Urinary bladder (tissue), 4 donors: ENCODE data around the gene UFD1. TPM values are rescaled to one million over a fixed set of nuclear protein-coding genes. Genes with fewer than 3 reads are reported as not detected.

Source experiments
- DNase-seq: peaks from one replicate; pipeline ENCODE4 v3.0.0-alpha.2; 2015; ENCODE audit errors: extremely low spot score
- H3K27ac ChIP-seq: one replicate; pipeline ENCODE4 v1.5.1; 2013; ENCODE audit warnings: low read depth, mild to moderate bottlenecking, moderate library complexity
- H3K36me3 ChIP-seq: one replicate; pipeline ENCODE4 v1.6.1; 2013; ENCODE audit warnings: mild to moderate bottlenecking, moderate library complexity; ENCODE audit not compliant: insufficient read depth
- H3K4me1 ChIP-seq: one replicate; pipeline ENCODE4 v1.6.1; 2013; ENCODE audit warnings: mild to moderate bottlenecking, moderate library complexity; ENCODE audit not compliant: insufficient read depth
- H3K4me3 ChIP-seq: one replicate; pipeline ENCODE4 v1.5.1; 2013; ENCODE audit warnings: low read depth, low read length
- WGBS: extraction: QIAGEN DNeasy Blood & Tissue Kit; methylation state at CpG from one replicate; pipeline ENCODE4 v1.1.7; 2013; 5-methylcytosine and 5-hydroxymethylcytosine counted together
- polyA plus RNA-seq: library from polyadenylated mRNA; stranded (reverse); fragments of 200-250 nt; gene quantifications from one replicate; pipeline ENCODE4 v1.2.3, GENCODE V29; 2013
- total RNA-seq: library from RNA; depleted of rRNA; stranded (reverse); fragments of >200 nt; gene quantifications from one replicate; pipeline ENCODE4 v1.2.3, GENCODE V29; 2014
- donor health status: healthy with polysubstance abuse.
- donor health status: healthy.

The UFD1 gene
- total and polyA plus RNA-seq, 2 donors, result 32.6 to 69.8 TPM

GRCh38 chr22:19480173-19480568 lies 1.2 kb upstream of the UFD1 start:
- Histone ChIP-seq H3K4me1 (no peaks in the 10 kb centered on the region), H3K4me3 (peak overlapping the region; percentile 16), H3K36me3 (no peaks in the 10 kb centered on the region), H3K27ac (no peak overlapping the region)
- WGBS, result under 1% methylated on average over 15 of the region's 15 CpGs
- no peak for DNase-seq

- Histone ChIP-seq H3K27ac (peak within 1 kb of the TSS; percentile 97), H3K4me1 (no peaks in the 10 kb centered on the region), H3K36me3 (no peaks in the 10 kb centered on the region), H3K4me3 (peak within 1 kb of the TSS; percentile 81)
- WGBS, result under 1% methylated on average over 50 of the region's 50 CpGs
- peak; percentile 99 for DNase-seq
Measured at GRCh38 chr22:19479355-19480172, 571 bp upstream of the UFD1 start, which contains the start of gene CDC45. Gene CDC45, plus strand, starts transcription at chr22:19479920. Its CDS starts 49 bp downstream, at chr22:19479969.

GRCh38 chr22:19478045-19478900 lies 720 bp downstream of the UFD1 start:
- 1% methylated on average over 31 of the region's 31 CpGs for WGBS
- Histone ChIP-seq H3K4me1 (no peaks in the 10 kb centered on the region), H3K27ac (no peak overlapping the region), H3K36me3 (no peaks in the 10 kb centered on the region), H3K4me3 (peak overlapping the region; percentile 81)
- DNase-seq, result no peak

GRCh38 chr22:19477321-19478044 lies 1.5 kb downstream of the UFD1 start:
- no peak overlapping the region for H3K27ac ChIP-seq
- DNase-seq, result no peak
- 29% methylated on average over 5 of the region's 5 CpGs for WGBS
- H3K4me1 ChIP-seq, result no peaks in the 10 kb centered on the region
- H3K36me3 ChIP-seq, result no peaks in the 10 kb centered on the region
- peak overlapping the region; percentile 81 for H3K4me3 ChIP-seq

- DNase-seq, result no peak
- Histone ChIP-seq H3K27ac (no peak overlapping the region), H3K4me3 (no peak overlapping the region), H3K36me3 (peaks cover 3% of the 10 kb centered on the region), H3K4me1 (no peaks in the 10 kb centered on the region)
- 80% methylated on average over 3 of the region's 3 CpGs for WGBS
Measured at GRCh38 chr22:19476023-19476422, 3.0 kb downstream of the UFD1 start.

- H3K4me1 ChIP-seq, result no peaks in the 10 kb centered on the region
- no peak for DNase-seq
- H3K27ac ChIP-seq, result no peak overlapping the region
- H3K36me3 ChIP-seq, result peaks cover 12% of the 10 kb centered on the region
- H3K4me3 ChIP-seq, result no peak overlapping the region
- WGBS, result 82% methylated on average over 3 of the region's 3 CpGs
Measured at GRCh38 chr22:19473578-19473977, 5.4 kb downstream of the UFD1 start.

- no peak for DNase-seq
- Histone ChIP-seq H3K27ac (no peak overlapping the region), H3K36me3 (peaks cover 16% of the 10 kb centered on the region), H3K4me3 (no peak overlapping the region), H3K4me1 (no peaks in the 10 kb centered on the region)
- 91% methylated on average over 8 of the region's 8 CpGs for WGBS
Measured at GRCh38 chr22:19472233-19472632, 6.8 kb downstream of the UFD1 start.

- WGBS, result 92% methylated on average over 11 of the region's 11 CpGs
- Histone ChIP-seq H3K4me3 (no peak overlapping the region), H3K4me1 (no peaks in the 10 kb centered on the region), H3K27ac (no peak overlapping the region), H3K36me3 (peaks cover 19% of the 10 kb centered on the region)
- no peak for DNase-seq
Measured at GRCh38 chr22:19471572-19471971, 7.4 kb downstream of the UFD1 start.

- 98% methylated on average over 2 of the region's 2 CpGs for WGBS
- H3K4me3 ChIP-seq, result no peak overlapping the region
- DNase-seq, result no peak
- H3K36me3 ChIP-seq, result peaks cover 19% of the 10 kb centered on the region
- no peaks in the 10 kb centered on the region for H3K4me1 ChIP-seq
- no peak overlapping the region for H3K27ac ChIP-seq
Measured at GRCh38 chr22:19470010-19470409, 9.0 kb downstream of the UFD1 start.

GRCh38 chr22:19469421-19469820 lies 9.6 kb downstream of the UFD1 start:
- Histone ChIP-seq H3K27ac (no peak overlapping the region), H3K4me3 (no peak overlapping the region), H3K36me3 (peaks cover 19% of the 10 kb centered on the region), H3K4me1 (no peaks in the 10 kb centered on the region)
- DNase-seq, result no peak
- 92% methylated on average over 7 of the region's 7 CpGs for WGBS

GRCh38 chr22:19467912-19468311 lies 11.1 kb downstream of the UFD1 start:
- no peak overlapping the region for H3K4me3 ChIP-seq
- no peaks in the 10 kb centered on the region for H3K4me1 ChIP-seq
- WGBS, result 91% methylated on average over 6 of the region's 6 CpGs
- H3K27ac ChIP-seq, result no peak overlapping the region
- peaks cover 19% of the 10 kb centered on the region for H3K36me3 ChIP-seq
- no peak for DNase-seq

GRCh38 chr22:19466848-19467752 lies 11.9 kb downstream of the UFD1 start:
- DNase-seq, result no peak
- no peak overlapping the region for H3K4me3 ChIP-seq
- H3K27ac ChIP-seq, result no peak overlapping the region
- WGBS, result 95% methylated on average over 9 of the region's 9 CpGs
- H3K4me1 ChIP-seq, result no peaks in the 10 kb centered on the region
- peaks cover 19% of the 10 kb centered on the region for H3K36me3 ChIP-seq
